Stimulated activated naive CD8-positive, alpha-beta T cell treated with anti-CD3 and anti-CD28 coated beads, Interleukin-15, Interleukin-2, amounts not matched to agents 100 ng/mL and 50 ng/mL, for 24 hours (primary cell): ENCODE results near the gene RSPH1.

Experiments
- H3K27ac Mint-ChIP-seq: one replicate; pipeline ENCODE4 v1.8.0; 2021; ENCODE audit warnings: mild to moderate bottlenecking, mixed read lengths
- H3K27me3 Mint-ChIP-seq: one replicate; pipeline ENCODE4 v1.8.0; 2021; ENCODE audit warnings: mixed read lengths
- H3K36me3 Mint-ChIP-seq: one replicate; pipeline ENCODE4 v1.8.0; 2021; ENCODE audit warnings: low read depth, mixed read lengths
- H3K4me1 Mint-ChIP-seq: one replicate; pipeline ENCODE4 v1.8.0; 2021; ENCODE audit warnings: low read depth, mixed read lengths
- H3K4me3 Mint-ChIP-seq: one replicate; pipeline ENCODE4 v1.8.0; 2021; ENCODE audit warnings: mild to moderate bottlenecking, mixed read lengths
- H3K9me3 Mint-ChIP-seq: one replicate; pipeline ENCODE4 v1.8.0; 2021; ENCODE audit warnings: mixed read lengths

The RSPH1 gene

GRCh38 chr21:42512346-42513034 is 16.5 kb upstream of the RSPH1 start:
- Mint-ChIP-seq H3K36me3 (peaks cover 11% of the 10 kb centered on the region), H3K27me3 (no peaks in the 10 kb centered on the region), H3K4me1 (peaks cover 33% of the 10 kb centered on the region), H3K27ac (peak overlapping the region; percentile 42), H3K4me3 (peak overlapping the region; percentile 53), H3K9me3 (no peaks in the 10 kb centered on the region)

- Mint-ChIP-seq H3K36me3 (no peaks in the 10 kb centered on the region), H3K27ac (no peak overlapping the region), H3K4me1 (peaks cover 15% of the 10 kb centered on the region), H3K27me3 (no peaks in the 10 kb centered on the region), H3K9me3 (no peaks in the 10 kb centered on the region), H3K4me3 (no peak overlapping the region)
These were observed 13.2 kb upstream of the RSPH1 start for GRCh38 chr21:42509244-42509643.

GRCh38 chr21:42508371-42508770 is 12.3 kb upstream of the RSPH1 start:
- peaks cover 24% of the 10 kb centered on the region for H3K4me1 Mint-ChIP-seq
- no peak overlapping the region for H3K4me3 Mint-ChIP-seq
- H3K9me3 Mint-ChIP-seq: no peaks in the 10 kb centered on the region
- no peaks in the 10 kb centered on the region for H3K27me3 Mint-ChIP-seq
- no peak overlapping the region for H3K27ac Mint-ChIP-seq
- H3K36me3 Mint-ChIP-seq: no peaks in the 10 kb centered on the region

- H3K27ac Mint-ChIP-seq: no peak overlapping the region
- H3K9me3 Mint-ChIP-seq: no peaks in the 10 kb centered on the region
These were observed 11.4 kb upstream of the RSPH1 start for GRCh38 chr21:42507418-42507817.

GRCh38 chr21:42505090-42505726 is 9.2 kb upstream of the RSPH1 start:
- no peaks in the 10 kb centered on the region for H3K9me3 Mint-ChIP-seq
- no peak overlapping the region for H3K4me3 Mint-ChIP-seq
- H3K27ac Mint-ChIP-seq: no peak overlapping the region
- H3K27me3 Mint-ChIP-seq: no peaks in the 10 kb centered on the region
- peaks cover 21% of the 10 kb centered on the region for H3K4me1 Mint-ChIP-seq
- H3K36me3 Mint-ChIP-seq: no peaks in the 10 kb centered on the region

More at GRCh38 chr21:42507418-42507817, 11.4 kb upstream of the RSPH1 start:
- no peak overlapping the region for H3K4me3 Mint-ChIP-seq
- no peaks in the 10 kb centered on the region for H3K27me3 Mint-ChIP-seq
- H3K36me3 Mint-ChIP-seq: no peaks in the 10 kb centered on the region
- H3K4me1 Mint-ChIP-seq: peaks cover 24% of the 10 kb centered on the region

- Mint-ChIP-seq H3K9me3 (no peaks in the 10 kb centered on the region), H3K27ac (peak overlapping the region; percentile 34), H3K4me1 (peaks cover 21% of the 10 kb centered on the region), H3K4me3 (no peak overlapping the region), H3K27me3 (no peaks in the 10 kb centered on the region), H3K36me3 (no peaks in the 10 kb centered on the region)
These were observed 7.7 kb upstream of the RSPH1 start for GRCh38 chr21:42503711-42504110.

- H3K4me3 Mint-ChIP-seq: no peak overlapping the region
- H3K36me3 Mint-ChIP-seq: no peaks in the 10 kb centered on the region
- H3K4me1 Mint-ChIP-seq: peaks cover 33% of the 10 kb centered on the region
- H3K27me3 Mint-ChIP-seq: no peaks in the 10 kb centered on the region
- H3K27ac Mint-ChIP-seq: no peak overlapping the region
- H3K9me3 Mint-ChIP-seq: no peaks in the 10 kb centered on the region
These were observed 4.7 kb upstream of the RSPH1 start for GRCh38 chr21:42500736-42501135.

- Mint-ChIP-seq H3K27me3 (no peaks in the 10 kb centered on the region), H3K4me1 (peaks cover 35% of the 10 kb centered on the region), H3K27ac (no peak overlapping the region), H3K4me3 (no peak overlapping the region), H3K9me3 (no peaks in the 10 kb centered on the region), H3K36me3 (no peaks in the 10 kb centered on the region)
These were observed 4.2 kb upstream of the RSPH1 start for GRCh38 chr21:42500225-42500624.

GRCh38 chr21:42499444-42500112 is 3.6 kb upstream of the RSPH1 start:
- H3K36me3 Mint-ChIP-seq: no peaks in the 10 kb centered on the region
- H3K4me3 Mint-ChIP-seq: no peak overlapping the region
- no peaks in the 10 kb centered on the region for H3K27me3 Mint-ChIP-seq
- no peaks in the 10 kb centered on the region for H3K9me3 Mint-ChIP-seq
- no peak overlapping the region for H3K27ac Mint-ChIP-seq
- peaks cover 29% of the 10 kb centered on the region for H3K4me1 Mint-ChIP-seq

GRCh38 chr21:42498012-42498411 is 2.0 kb upstream of the RSPH1 start:
- H3K9me3 Mint-ChIP-seq: no peaks in the 10 kb centered on the region
- H3K4me3 Mint-ChIP-seq: no peak overlapping the region
- H3K27ac Mint-ChIP-seq: no peak overlapping the region
- H3K4me1 Mint-ChIP-seq: peaks cover 15% of the 10 kb centered on the region
- no peaks in the 10 kb centered on the region for H3K36me3 Mint-ChIP-seq
- H3K27me3 Mint-ChIP-seq: no peaks in the 10 kb centered on the region

- H3K27me3 Mint-ChIP-seq: no peaks in the 10 kb centered on the region
- no peaks in the 10 kb centered on the region for H3K9me3 Mint-ChIP-seq
- H3K4me3 Mint-ChIP-seq: peak overlapping the region; percentile 88
- H3K4me1 Mint-ChIP-seq: peaks cover 15% of the 10 kb centered on the region
- no peaks in the 10 kb centered on the region for H3K36me3 Mint-ChIP-seq
- H3K27ac Mint-ChIP-seq: peak overlapping the region; percentile 81
These were observed 797 bp upstream of the RSPH1 start for GRCh38 chr21:42496839-42497202.

- no peaks in the 10 kb centered on the region for H3K36me3 Mint-ChIP-seq
- no peaks in the 10 kb centered on the region for H3K9me3 Mint-ChIP-seq
- peak overlapping the region; percentile 81 for H3K27ac Mint-ChIP-seq
- H3K4me1 Mint-ChIP-seq: peaks cover 15% of the 10 kb centered on the region
- peak overlapping the region; percentile 88 for H3K4me3 Mint-ChIP-seq
- no peaks in the 10 kb centered on the region for H3K27me3 Mint-ChIP-seq
These were observed 282 bp downstream of the RSPH1 start for GRCh38 chr21:42495765-42496119.

GRCh38 chr21:42495027-42495426 is 997 bp downstream of the RSPH1 start:
- no peak overlapping the region for H3K4me3 Mint-ChIP-seq
- H3K4me1 Mint-ChIP-seq: peaks cover 15% of the 10 kb centered on the region
- no peaks in the 10 kb centered on the region for H3K27me3 Mint-ChIP-seq
- H3K27ac Mint-ChIP-seq: no peak overlapping the region
- no peaks in the 10 kb centered on the region for H3K36me3 Mint-ChIP-seq
- no peaks in the 10 kb centered on the region for H3K9me3 Mint-ChIP-seq

- no peak overlapping the region for H3K4me3 Mint-ChIP-seq
- H3K4me1 Mint-ChIP-seq: peaks cover 15% of the 10 kb centered on the region
- H3K9me3 Mint-ChIP-seq: no peaks in the 10 kb centered on the region
- no peak overlapping the region for H3K27ac Mint-ChIP-seq
- no peaks in the 10 kb centered on the region for H3K27me3 Mint-ChIP-seq
- no peaks in the 10 kb centered on the region for H3K36me3 Mint-ChIP-seq
These were observed 2.6 kb downstream of the RSPH1 start for GRCh38 chr21:42493109-42494060.

GRCh38 chr21:42492201-42492600 is 3.8 kb downstream of the RSPH1 start:
- Mint-ChIP-seq H3K4me1 (peaks cover 14% of the 10 kb centered on the region), H3K36me3 (no peaks in the 10 kb centered on the region), H3K4me3 (no peak overlapping the region)

More at GRCh38 chr21:42492201-42492600, 3.8 kb downstream of the RSPH1 start:
- Mint-ChIP-seq H3K27ac (no peak overlapping the region), H3K27me3 (no peaks in the 10 kb centered on the region), H3K9me3 (no peaks in the 10 kb centered on the region)
